ENCODE results near the gene PIGH.

DNA sequence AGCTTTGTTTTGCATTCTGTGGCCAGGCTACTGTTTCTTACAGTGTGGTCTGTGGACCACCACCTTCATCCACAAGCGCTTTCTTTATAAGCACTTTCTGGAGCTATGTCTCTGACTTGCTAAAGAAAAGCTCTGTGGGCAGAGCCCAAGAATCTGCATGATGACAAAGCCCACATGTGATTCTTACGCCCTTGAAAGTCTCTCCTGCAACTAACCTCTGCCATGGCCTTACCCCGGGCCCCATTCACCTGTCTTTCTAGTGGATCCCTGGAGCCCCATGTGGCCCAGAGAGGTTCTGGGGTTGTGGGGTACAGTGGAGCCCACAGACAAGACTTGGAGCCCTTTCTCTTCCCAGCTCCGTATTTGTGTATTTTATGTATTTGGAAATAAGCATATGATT lies 50.3 kb downstream of the PIGH start:
- TF ChIP-seq, protein P1, sequence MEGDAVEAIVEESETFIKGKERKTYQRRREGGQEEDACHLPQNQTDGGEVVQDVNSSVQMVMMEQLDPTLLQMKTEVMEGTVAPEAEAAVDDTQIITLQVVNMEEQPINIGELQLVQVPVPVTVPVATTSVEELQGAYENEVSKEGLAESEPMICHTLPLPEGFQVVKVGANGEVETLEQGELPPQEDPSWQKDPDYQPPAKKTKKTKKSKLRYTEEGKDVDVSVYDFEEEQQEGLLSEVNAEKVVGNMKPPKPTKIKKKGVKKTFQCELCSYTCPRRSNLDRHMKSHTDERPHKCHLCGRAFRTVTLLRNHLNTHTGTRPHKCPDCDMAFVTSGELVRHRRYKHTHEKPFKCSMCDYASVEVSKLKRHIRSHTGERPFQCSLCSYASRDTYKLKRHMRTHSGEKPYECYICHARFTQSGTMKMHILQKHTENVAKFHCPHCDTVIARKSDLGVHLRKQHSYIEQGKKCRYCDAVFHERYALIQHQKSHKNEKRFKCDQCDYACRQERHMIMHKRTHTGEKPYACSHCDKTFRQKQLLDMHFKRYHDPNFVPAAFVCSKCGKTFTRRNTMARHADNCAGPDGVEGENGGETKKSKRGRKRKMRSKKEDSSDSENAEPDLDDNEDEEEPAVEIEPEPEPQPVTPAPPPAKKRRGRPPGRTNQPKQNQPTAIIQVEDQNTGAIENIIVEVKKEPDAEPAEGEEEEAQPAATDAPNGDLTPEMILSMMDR (conservative IDR thresholded peaks at IDR 0.05): no peak
- no peak for TF ChIP-seq EZH2 (IDR thresholded peaks at IDR 0.05; ENCODE audit: low read depth)
